GM18873 (cell line): ENCODE results near the gene SLC32A1.

Source experiments
- ATAC-seq: cut with Tn5 transposase; IDR thresholded peaks from one replicate; pipeline ENCODE4 v1.9.1; 2021; ENCODE audit warnings: mild to moderate bottlenecking, moderate library complexity, moderate number of reproducible peaks; ENCODE audit not compliant: unreplicated experiment, low FRiP score

Gene SLC32A1

DNA sequence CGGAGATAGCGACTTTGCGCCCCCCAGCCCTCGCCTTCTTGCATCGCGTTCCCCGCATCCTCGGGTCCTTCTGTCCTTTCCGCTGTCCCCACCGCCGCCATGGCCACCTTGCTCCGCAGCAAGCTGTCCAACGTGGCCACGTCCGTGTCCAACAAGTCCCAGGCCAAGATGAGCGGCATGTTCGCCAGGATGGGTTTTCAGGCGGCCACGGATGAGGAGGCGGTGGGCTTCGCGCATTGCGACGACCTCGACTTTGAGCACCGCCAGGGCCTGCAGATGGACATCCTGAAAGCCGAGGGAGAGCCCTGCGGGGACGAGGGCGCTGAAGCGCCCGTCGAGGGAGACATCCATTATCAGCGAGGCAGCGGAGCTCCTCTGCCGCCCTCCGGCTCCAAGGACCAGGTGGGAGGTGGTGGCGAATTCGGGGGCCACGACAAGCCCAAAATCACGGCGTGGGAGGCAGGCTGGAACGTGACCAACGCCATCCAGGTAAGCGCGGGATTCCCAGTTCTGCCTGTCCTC lies 401 bp downstream of the SLC32A1 start:
- ATAC-seq = no peak

DNA sequence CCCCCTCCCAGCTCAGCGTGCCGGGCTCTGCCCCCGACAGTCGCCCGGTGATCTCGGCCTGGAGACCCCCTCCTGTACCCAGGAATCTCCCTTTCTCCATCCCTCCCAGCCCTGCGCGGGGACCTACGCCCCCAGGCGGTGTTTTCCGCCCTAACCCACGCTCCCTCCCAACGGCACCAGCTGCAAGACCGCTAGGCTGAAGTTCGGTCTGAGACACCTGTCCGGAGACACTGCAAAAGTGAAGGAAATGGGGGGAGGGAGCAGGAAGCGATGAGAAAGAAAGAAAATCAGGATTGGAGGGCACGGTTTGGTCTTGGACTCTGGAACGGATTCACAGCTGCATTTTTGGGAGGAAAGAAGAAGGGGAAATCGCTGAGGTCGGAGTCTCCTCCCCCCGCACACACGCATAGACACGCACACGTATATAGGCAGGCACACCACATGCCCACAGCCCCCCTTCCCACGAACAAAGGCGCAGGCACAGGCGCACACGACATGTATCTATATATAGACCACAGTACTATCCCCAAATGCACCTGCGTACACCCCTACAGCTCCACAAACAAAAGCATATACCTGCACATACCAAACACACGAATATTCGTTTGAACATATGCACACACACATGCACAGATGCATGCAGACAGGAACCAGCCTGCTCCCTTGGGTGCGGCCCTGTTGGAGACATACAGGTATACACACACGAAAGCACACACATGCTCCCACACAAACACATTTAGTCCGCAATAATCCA lies 1.0 kb downstream of the SLC32A1 start:
- no peak for ATAC-seq

DNA sequence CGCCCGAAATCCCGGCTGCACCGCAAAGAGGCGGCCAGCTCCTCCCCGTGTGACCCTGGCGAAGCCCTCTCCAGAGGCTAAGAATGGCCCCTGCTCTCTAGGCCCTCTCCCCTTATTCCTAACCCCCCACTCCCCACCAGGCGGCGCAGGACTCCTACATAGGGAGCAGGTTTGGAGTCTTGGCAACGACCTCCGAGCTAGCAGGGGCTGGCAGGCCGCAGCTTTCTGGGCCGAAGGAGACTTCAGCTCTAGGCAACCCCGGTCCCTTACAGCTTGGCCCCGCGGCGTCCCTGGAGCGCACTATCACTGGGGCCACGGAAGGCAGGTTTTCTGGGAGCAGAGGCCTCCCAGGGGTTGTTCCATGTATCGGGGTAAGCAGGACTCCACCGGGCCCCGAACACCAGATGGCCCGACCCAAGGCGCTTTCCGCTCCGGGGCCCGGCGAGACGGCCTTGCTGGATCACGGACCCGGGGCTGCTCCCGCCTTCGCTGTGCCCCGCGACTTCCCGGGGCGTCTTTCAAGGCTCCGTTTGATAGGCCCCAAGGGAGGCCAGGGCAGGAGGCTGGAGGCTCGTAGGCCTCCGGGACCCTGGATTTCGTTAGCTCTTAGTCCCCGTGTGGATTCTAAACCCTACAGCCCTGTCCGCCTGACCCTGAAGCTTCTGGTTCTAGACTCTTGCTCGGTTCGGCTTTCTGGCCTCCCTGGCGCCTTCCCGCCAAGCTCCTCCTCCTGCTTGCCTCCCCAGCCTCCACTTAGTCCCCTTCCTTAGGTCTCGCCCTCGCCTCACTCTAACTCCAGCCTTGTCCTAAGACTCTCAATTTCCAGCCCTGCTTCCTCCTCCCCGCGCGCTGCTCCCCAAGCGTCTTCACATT lies 1.9 kb downstream of the SLC32A1 start:
- no peak for ATAC-seq

DNA sequence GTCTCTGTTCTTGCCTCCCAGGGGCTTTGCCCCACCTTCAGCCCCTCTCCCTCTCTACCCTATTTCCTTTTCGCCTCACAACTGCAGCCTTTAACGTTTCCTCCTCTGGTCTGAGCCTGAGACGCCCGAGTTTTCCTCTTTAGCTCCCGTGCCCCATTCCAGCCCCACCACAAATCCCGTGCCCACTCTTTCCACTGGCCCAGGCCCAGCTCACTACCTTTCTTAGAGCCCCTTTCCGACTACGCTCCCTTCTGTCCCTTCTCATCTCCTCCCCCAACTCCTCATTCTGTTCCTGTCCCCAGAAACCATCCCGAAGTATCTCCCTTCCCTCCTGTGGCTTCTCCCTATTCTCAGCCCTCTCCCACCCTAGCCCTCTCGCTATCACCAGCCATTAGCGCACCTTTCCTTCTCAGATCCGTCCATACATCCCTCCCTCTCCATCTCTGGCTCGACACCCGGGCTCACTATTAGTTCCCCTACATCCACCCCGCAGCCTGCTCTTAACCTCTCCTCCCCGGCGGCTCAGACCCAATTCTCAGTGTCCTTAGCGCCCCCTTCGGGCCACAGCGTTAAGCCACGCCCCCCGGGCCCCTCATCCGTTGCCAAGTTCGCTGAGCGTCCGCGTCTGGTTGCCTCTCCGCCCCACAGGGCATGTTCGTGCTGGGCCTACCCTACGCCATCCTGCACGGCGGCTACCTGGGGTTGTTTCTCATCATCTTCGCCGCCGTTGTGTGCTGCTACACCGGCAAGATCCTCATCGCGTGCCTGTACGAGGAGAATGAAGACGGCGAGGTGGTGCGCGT lies 2.7 kb downstream of the SLC32A1 start:
- no peak for ATAC-seq

DNA sequence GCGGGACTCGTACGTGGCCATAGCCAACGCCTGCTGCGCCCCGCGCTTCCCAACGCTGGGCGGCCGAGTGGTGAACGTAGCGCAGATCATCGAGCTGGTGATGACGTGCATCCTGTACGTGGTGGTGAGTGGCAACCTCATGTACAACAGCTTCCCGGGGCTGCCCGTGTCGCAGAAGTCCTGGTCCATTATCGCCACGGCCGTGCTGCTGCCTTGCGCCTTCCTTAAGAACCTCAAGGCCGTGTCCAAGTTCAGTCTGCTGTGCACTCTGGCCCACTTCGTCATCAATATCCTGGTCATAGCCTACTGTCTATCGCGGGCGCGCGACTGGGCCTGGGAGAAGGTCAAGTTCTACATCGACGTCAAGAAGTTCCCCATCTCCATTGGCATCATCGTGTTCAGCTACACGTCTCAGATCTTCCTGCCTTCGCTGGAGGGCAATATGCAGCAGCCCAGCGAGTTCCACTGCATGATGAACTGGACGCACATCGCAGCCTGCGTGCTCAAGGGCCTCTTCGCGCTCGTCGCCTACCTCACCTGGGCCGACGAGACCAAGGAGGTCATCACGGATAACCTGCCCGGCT lies 3.4 kb downstream of the SLC32A1 start:
- no peak for ATAC-seq

DNA sequence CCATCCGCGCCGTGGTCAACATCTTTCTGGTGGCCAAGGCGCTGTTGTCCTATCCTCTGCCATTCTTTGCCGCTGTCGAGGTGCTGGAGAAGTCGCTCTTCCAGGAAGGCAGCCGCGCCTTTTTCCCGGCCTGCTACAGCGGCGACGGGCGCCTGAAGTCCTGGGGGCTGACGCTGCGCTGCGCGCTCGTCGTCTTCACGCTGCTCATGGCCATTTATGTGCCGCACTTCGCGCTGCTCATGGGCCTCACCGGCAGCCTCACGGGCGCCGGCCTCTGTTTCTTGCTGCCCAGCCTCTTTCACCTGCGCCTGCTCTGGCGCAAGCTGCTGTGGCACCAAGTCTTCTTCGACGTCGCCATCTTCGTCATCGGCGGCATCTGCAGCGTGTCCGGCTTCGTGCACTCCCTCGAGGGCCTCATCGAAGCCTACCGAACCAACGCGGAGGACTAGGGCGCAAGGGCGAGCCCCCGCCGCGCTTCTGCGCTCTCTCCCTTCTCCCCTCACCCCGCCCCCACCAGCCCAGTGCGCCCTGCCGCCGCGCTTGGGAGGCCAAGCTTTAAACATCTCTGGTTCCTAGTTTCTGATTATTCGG lies 4.0 kb downstream of the SLC32A1 start:
- ATAC-seq = no peak

DNA sequence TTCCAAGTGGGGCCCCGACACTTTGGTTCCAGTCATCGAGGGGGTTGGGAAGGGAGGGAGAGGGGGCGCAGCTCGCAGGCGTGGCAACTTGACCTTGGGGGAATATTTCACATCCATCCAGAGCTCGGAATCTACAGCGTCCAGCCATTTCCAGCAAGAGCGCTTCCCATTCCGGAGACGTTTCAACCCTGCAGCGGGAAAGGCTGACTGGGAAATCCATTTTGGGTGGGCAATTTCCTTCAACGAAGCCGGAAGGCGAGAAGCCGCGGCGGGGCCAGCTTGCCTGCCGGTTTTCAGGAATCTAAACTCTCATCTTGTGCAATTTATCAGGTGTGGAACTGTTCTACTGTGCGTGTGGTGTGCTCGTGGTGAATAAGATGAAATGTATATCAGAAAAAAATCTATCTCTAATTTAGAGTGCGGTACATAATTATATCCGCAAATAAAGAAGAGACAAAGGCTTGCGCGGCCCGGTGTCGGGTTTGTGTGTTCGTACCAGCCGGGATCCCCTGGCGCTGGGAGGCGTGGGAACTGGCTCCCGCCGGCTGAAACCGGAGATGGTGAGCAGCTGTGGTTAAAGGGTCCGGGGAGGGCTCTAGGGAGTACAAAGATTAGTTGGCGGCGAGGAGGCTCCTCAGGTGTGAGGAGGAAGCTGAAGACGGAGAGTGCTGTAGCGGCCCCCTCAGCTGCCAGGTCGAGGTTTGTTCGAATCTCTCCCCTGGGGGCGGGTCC lies 4.8 kb downstream of the SLC32A1 start:
- no peak for ATAC-seq

DNA sequence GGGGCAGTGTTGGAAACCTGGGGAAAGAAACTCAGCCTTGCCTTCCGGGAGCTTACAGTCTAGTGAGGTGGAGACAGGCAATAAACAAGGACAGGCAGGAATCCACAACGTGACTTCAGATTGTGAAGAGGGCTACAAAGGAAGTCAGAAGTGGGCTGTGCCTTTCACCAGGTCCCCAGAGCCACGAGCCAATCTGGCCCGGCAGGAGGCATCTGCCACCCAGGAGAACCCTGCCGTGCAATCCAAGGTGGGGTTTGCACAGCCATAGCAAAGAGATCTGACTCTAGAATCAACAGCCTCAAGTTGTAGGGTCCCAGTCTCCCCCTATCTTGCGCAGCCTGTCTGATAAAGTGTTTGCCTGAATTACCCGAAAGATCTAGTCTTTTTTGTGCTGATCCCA lies 5.5 kb downstream of the SLC32A1 start:
- no peak for ATAC-seq

DNA sequence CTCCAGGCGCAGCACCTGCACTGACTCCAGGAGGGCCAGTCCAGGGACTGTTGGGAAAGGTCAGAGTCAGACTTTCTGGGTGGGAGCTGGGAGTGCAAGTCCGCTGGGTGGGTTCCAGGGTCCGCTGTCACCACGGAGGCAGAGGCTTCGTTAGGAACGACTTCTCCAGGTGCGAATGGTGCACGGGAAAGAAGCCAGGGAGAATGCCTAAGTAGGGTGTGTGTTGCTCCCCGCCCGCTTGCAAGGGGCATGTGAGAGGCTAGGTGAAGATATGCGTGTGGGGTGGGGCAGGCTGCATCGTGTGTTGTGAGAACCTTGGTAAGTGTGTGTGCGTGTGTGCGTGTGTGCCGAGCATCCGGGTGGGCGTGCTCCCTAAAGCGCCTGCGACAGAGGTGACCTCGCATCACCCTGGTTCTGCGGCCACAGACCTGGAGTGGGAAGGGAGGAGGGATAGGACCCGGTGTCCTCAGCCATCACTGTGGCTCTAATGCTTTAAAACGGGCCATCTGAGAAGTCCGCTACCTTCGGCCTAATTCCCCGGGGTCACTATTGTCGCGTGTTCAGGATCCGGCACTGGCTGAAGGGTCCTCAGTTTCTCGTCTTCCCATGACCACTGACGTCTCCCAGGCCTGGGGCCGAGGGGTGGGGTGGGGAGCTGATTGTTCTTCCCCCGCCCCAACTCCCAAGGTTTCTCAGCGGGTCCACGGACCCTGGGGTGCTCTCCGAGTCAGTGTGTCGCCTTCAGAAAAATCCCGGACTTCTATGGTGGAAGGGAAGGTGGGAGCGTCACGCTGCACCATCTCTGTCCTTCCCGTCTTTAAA lies 6.1 kb downstream of the SLC32A1 start:
- ATAC-seq = no peak

DNA sequence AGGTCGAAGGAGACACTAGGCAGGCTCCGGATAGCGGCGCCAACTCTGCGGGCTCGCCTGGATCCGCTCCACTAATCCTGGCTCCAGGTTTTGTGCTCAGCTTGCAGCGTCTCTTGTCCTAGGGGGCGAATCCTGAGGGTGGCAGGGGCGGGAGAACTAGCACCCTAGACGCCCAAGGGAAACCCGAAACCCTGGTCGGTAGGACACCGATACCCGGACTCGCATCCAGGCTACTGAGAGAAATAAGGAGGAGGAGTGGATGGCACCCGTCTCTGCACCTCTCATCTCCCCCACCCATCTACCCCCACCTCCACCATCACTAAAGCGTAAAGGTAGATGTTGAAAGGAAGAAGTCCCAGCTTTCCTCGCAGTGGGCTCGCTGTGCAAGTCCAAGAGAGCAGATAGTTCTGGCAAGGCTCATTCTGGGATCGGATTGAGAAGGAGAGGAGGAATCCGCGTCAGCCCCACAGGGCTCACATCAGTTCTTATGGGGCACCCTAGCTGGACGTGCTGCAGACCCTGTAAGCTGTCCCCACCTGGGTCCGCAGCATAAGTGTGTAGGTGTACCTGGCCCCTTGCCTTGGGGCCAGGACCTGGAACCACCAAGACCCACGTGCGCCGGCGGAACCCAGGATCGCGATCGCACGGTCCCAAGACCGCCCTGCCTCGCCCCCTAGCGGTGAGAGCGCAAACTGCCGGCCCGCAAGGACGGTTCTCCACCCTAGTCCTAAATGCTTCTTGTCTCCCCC lies 6.9 kb downstream of the SLC32A1 start:
- no peak for ATAC-seq

DNA sequence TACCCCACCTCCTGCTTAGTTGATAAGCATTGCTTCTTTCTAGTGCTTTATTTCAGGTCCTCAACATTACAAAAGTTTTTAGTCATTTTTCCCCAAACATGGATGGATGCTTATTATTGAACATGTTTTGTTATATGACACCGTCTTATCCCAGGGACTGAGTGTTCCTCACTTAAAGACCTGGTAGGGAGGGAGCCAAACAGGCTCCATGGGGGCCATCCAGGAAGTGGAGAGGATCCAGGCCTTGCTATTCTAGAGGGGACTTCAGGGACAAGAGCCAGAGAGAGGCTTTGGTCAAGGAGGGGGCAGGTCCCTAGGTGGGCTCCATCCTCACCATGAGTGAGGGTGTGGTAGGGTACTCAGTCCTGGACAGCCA lies 7.4 kb downstream of the SLC32A1 start:
- ATAC-seq = no peak

DNA sequence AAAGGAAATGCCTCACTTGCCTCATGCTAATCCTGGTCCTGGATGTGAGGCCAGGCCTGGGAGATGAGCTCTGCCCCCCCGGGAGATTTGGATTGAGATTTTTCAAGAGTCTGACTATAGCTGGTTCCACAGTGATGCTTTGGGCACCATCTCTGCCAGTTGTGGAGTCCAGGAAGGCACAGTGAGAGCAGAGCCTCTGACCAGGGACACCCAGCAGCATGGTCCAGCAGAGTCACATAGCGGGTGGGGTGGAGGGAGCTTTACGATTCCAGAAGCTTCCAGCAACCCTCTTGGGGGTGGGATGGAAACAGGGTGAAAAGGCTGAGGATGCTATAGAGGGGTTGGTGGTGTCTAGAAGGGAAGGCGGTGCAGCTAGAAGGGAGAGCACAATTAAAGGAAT lies 8.7 kb downstream of the SLC32A1 start:
- ATAC-seq = no peak

DNA sequence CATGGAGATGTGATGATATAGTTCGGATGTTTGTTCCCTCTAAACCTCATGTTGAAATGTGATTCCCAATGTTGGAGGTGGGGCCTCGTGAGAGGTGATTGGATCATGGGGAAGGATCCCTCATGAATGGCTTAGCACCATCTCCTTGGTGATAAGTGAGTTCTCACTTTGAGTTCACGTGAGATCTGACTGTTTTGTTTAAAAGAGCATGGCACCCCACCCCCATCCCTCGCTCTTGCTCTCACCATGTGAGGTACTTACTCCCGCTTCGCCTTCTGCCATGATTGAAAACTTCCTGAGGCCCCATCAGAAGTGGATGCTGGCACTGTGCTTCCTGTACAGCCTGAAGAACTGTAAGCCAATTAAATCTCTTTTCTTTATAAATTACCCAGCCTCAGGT lies 10.9 kb downstream of the SLC32A1 start:
- ATAC-seq = no peak

DNA sequence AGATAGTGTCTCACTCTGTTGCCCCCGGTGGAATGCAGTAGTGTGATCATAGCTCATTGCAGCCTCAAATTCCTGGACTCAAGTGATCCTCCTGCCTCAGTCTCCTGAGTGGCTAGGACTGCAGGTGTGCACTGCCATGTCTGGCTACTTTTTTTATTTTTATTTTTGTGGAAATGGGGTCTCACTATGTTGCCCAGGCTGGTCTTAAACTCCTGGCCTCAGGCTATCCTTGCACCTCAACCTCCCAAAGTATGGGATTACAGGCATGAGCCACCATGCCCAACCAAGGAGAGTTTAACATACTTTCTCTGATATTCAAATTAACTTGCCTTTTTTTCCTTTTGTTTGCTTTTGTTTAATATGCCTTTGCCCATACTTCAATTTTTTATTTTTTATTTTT lies 13.6 kb downstream of the SLC32A1 start:
- no peak for ATAC-seq

DNA sequence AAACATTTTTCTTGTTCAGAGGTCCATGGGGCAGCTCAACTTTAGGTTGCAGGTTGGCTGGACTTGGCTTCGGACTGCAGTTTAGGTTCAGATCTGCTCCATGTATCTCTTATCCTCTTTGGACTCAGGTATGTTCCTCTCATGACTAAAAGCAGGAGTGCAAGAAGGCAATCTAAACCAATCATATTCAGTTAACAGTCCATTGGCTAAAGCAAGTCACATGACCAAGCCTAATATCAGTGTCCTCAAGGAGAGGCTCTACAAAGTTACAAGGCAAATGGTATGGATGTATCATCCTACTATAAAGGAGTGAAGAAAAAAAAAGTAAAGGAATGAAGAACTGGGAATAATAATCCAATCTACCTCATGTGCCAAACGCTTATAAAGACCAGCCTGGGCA lies 21.5 kb downstream of the SLC32A1 start:
- ATAC-seq = no peak

DNA sequence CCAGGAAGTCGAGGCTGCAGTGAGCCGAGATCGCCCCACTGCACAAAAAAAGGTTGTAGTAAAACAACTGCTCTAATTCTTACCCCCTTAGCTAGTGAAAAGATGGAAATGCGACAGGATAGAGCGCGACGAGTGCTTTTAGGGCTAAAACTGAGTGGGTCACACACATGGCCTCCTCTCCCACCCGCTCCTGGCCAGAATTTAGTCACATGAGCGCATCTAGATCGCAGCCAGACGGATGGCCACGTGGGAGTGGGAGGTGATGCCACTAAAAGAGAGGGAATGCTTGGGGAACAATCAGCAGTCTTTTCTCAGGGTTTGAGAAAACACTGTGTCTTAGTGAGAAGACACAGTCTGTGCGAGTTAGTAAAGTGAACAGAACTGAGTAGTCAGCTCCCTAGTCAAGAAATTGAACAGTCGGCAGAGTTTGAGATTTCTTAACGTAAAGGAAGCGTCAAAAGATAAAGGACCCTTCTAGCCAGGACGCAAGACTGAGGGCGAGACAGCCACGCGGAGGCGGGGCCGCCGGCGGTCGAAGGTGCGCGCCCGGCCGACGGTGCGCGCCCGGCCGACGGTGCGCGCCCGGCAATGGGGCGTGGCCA lies 23.3 kb downstream of the SLC32A1 start:
- peak; percentile 4 for ATAC-seq

DNA sequence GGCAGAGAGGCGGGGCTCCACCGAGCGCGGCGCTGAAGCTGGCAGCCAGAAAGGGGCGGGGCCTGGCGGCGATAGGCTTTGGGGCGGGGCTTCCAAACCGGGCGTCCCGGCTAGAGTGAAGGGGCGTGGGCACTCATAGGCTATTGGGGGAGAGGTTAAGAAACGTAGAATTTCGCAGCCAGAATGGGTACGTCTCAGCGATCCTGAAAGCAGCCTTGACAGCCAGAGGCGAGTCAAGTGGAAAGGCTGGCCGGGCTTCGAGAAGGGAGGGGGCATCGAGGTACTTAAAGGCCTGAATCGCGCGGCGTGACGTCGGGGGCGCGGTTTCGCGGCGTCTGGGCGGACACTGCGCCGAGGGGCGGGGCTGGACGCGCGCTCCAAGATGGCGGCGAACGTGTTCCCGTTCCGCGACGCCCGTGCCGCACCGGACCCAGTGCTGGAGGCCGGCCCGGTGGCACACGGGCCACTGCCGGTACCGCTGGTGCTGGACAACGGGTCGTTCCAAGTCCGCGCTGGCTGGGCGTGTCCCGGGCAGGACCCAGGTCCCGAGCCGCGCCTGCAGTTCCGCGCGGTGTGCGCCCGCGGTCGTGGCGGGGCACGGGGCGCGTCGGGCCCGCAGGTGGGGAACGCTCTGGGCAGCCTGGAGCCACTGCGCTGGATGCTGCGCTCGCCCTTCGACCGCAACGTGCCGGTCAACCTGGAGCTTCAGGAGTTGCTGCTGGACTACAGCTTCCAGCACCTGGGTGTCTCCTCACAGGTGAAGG lies 24.0 kb downstream of the SLC32A1 start, which contains the start of gene ACTR5:
ACTR5 (plus strand) TSS at position 364 of the 764 bp plus-strand sequence; CDS start at position 383, 19 bp downstream.
- peak; percentile 76 for ATAC-seq
